ENCODE data around the gene SMC4.
"Not testable (repeated sequence)": the region's sequence is repeated elsewhere in the genome, so short reads cannot be mapped to it uniquely, and the experiment has no call there.

SMC4 gene

DNA sequence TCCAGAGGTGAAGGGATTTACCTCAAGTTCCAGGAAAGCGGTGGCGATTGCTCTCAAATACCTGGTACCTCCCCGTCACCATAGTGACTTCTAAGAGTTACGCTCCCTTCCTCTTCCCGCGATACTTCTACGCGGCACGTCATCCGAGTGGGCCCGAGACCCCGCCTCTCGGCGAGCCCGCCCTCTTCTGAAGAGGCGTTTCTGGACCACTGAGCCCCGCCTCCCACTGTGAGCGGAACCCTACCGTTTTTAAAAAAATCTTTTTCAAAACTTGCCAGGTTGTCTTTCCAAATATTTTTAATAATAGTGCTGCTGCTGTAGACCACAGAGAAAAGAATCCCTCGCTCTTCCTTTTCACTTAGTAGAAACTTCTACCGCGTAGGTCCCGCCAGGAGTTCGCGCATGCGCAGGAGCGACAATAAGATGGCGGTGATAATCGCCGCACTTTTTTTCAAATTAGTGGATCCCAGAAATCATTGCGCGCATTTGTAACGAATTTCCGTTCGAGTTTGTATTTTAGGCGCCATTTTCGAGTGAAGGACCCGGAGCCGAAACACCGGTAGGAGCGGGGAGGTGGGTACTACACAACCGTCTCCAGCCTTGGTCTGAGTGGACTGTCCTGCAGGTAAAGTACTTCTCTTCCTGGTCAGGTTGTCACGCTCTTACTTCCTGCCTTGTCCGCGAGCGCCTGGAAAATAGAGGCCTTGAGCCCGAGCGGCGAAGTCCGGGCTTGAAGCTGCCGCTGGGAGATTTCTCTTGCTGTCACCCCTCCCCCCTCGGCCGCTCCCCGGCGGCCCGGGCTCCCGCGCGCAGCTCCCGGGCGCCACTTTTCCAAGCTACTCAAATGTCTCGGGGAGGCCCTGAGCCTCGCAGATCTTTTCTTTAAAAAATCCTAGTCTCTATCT lies at the start of gene SMC4, which contains the start of gene IFT80:
Gene SMC4 (plus strand): TSS at position 526 of the 905 bp plus-strand sequence. CDS start 1,177 bp downstream, outside the sequence.
Gene IFT80 (minus strand): TSS at position 101 of the 905 bp plus-strand sequence. CDS start 14,625 bp downstream, outside the sequence.
- no peaks in the 10 kb centered on the region for H3K4me1 ChIP-seq (ENCODE audit: insufficient read depth, low read length)
- no peaks in the 10 kb centered on the region for H3K9me3 ChIP-seq (ENCODE audit: control insufficient read depth, insufficient read depth, low read length)
- no peaks in the 10 kb centered on the region for H3K36me3 ChIP-seq (ENCODE audit: insufficient read depth, low read length)
- peak within 1 kb of the TSS; percentile 97 for H3K9ac ChIP-seq (ENCODE audit: low read depth, low read length)

- no peak overlapping the region for H3K9ac ChIP-seq (ENCODE audit: low read depth, low read length)
- 0 out of 2 replicates have a peak, but pooled peaks cover 3% of the 10 kb centered on the region for H3K36me3 ChIP-seq (ENCODE audit: insufficient read depth, low read length)
- H3K9me3 ChIP-seq (ENCODE audit: control insufficient read depth, insufficient read depth, low read length): no peaks in the 10 kb centered on the region
- no peaks in the 10 kb centered on the region for H3K4me1 ChIP-seq (ENCODE audit: insufficient read depth, low read length)
These were observed 43.6 kb upstream of the SMC4 start for GRCh38 chr3:160355826-160356225.

DNA sequence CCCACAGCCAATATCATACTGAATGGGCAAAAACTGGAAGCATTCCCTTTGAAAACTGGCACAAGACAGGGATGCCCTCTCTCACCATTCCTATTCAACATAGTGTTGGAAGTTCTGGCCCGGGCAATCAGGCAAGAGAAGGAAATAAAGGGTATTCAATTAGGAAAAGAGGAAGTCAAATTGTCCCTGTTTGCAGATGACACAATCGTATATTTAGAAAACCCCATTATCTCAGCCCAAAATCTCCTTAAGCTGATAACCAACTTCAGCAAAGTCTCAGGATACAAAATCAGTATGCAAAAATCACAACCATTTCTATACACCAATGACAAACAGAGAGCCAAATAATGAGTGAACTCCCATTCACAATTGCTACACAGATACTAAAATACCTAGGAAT lies 36.6 kb upstream of the SMC4 start:
- H3K36me3 ChIP-seq (ENCODE audit: insufficient read depth, low read length); H3K4me1 ChIP-seq (ENCODE audit: insufficient read depth, low read length); H3K9ac ChIP-seq (ENCODE audit: low read depth, low read length); H3K9me3 ChIP-seq (ENCODE audit: control insufficient read depth, insufficient read depth, low read length): not testable (repeated sequence)

DNA sequence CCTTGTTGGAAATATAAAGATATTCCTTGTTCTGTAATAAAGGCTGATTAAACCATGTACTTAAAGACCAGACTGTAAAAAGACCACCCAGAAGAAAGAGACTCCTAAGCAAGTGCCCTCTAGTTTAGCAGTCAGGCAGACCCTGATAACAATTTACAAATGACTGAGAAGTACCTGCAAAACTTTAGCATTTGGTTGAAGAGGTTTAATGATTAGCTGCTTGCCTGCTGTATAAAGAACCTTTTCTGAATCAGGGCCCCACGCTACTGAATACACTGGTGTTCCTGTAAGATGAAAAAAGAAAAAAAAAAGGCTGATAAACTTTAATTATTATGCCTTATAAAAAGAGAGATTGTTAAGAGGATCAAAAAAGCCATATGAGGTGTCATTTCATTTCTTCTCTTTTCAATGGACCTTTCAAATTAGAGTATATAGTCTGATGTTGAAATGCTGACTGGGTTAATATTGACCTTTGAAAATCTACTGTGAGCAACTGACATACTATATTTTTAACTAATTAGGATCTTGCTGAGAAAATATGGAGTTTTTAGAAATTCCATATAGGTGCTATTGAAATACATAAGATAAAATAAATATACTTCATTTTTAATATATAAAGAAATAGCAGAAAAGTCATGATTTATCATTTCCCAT lies 33.5 kb upstream of the SMC4 start:
- Histone ChIP-seq H3K36me3 (ENCODE audit: insufficient read depth, low read length) (no peaks in the 10 kb centered on the region), H3K9ac (ENCODE audit: low read depth, low read length) (no peak overlapping the region), H3K4me1 (ENCODE audit: insufficient read depth, low read length) (no peaks in the 10 kb centered on the region), H3K9me3 (ENCODE audit: control insufficient read depth, insufficient read depth, low read length) (no peaks in the 10 kb centered on the region)

GRCh38 chr3:160368804-160369203 lies 30.6 kb upstream of the SMC4 start:
- no peak overlapping the region for H3K9ac ChIP-seq (ENCODE audit: low read depth, low read length)
- no peaks in the 10 kb centered on the region for H3K9me3 ChIP-seq (ENCODE audit: control insufficient read depth, insufficient read depth, low read length)
- H3K4me1 ChIP-seq (ENCODE audit: insufficient read depth, low read length): no peaks in the 10 kb centered on the region
- peaks cover 5% of the 10 kb centered on the region; the same call in 1 of the 2 replicates for H3K36me3 ChIP-seq (ENCODE audit: insufficient read depth, low read length)

DNA sequence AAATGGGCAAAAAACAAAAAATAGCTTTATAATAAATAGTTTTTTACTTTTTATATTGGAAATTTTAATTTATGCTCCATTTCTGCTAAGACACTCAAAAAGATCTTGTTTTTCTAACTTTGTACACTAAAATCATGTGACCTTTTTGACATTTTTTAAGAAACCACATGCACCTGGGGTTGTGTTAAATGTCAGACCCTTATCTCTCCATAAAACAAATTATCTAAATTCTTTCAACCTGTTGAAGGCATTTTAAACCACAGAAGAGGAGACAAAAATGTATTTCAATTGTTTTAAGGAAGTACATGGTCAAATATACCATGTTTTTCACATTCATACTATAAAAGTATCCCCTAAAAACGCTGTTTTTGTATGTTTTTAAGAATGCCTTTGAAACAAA lies 29.7 kb upstream of the SMC4 start:
- Histone ChIP-seq H3K9me3 (ENCODE audit: control insufficient read depth, insufficient read depth, low read length) (no peaks in the 10 kb centered on the region), H3K9ac (ENCODE audit: low read depth, low read length) (no peak overlapping the region), H3K4me1 (ENCODE audit: insufficient read depth, low read length) (no peaks in the 10 kb centered on the region), H3K36me3 (ENCODE audit: insufficient read depth, low read length) (peaks cover 5% of the 10 kb centered on the region; the same call in 1 of the 2 replicates)

DNA sequence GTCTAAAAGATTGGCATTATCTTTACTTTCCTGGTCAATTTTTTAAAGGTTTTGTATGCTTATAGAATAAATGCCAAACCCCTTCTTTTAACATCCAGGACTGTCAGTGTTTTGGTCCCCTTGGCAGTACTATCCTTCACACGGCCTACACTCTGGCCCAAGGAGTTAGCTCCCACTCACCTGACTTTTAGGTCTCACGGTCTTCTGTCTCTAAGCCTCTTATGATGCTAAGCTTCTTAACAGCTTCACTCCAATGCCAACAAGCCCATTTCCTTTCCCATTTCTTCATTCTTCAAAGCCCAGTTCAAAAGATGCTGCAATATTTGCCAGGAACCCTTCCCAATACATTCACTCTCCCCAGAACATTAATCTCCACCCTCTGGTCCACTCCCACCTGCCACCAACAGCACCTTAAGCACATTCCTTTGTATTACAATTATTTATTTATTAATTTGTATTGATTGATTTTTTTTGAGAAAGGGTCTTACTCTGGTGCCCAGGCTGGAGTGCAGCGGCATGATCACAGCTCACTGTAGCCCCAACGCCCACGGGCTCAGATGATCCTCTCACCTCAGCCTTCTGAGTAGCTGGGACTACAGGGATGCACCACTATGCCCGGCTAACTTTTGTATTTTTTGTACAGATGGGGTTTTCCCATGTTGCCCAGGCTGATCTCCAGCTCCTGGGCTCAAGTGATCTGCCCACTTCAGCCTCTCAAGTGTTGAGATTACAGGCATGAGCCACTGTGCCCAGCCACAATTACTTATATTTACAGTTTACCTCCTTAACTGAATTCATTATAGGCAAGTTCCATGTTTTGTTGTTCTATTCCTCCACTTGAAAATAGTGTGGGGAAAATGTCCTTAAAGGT lies 28.2 kb upstream of the SMC4 start:
- Histone ChIP-seq H3K4me1 (ENCODE audit: insufficient read depth, low read length) (no peaks in the 10 kb centered on the region), H3K9me3 (ENCODE audit: control insufficient read depth, insufficient read depth, low read length) (no peaks in the 10 kb centered on the region), H3K36me3 (ENCODE audit: insufficient read depth, low read length) (peaks cover 5% of the 10 kb centered on the region; the same call in 1 of the 2 replicates), H3K9ac (ENCODE audit: low read depth, low read length) (no peak overlapping the region)

DNA sequence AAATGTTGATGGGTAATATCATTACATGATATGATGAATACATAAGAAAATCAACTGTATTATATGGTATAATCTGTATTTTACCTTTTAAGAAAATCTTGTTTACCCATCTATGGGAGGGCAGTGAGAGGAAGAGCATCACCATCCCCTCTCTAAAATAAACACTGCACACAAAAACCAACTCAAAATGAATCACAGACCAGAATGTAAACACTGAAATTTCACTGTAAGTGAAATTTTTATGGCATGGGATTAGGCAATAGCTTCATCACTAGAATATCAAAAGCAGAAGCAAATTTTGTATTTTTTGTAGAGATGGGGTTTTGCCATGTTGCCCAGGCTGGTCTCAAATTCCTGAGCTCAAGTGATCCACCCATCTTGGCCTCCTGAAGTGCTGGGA lies 26.7 kb upstream of the SMC4 start:
- H3K9me3 ChIP-seq (ENCODE audit: control insufficient read depth, insufficient read depth, low read length): no peaks in the 10 kb centered on the region
- H3K9ac ChIP-seq (ENCODE audit: low read depth, low read length): no peak overlapping the region
- no peaks in the 10 kb centered on the region for H3K4me1 ChIP-seq (ENCODE audit: insufficient read depth, low read length)
- H3K36me3 ChIP-seq (ENCODE audit: insufficient read depth, low read length): peaks cover 5% of the 10 kb centered on the region; the same call in 1 of the 2 replicates

GRCh38 chr3:160373655-160374054 lies 25.8 kb upstream of the SMC4 start:
- Histone ChIP-seq H3K9ac (ENCODE audit: low read depth, low read length) (no peak overlapping the region), H3K4me1 (ENCODE audit: insufficient read depth, low read length) (no peaks in the 10 kb centered on the region), H3K36me3 (ENCODE audit: insufficient read depth, low read length) (peaks cover 5% of the 10 kb centered on the region; the same call in 1 of the 2 replicates), H3K9me3 (ENCODE audit: control insufficient read depth, insufficient read depth, low read length) (no peaks in the 10 kb centered on the region)

GRCh38 chr3:160374472-160374871 lies 25.0 kb upstream of the SMC4 start:
- Histone ChIP-seq H3K9ac (ENCODE audit: low read depth, low read length) (no peak overlapping the region), H3K9me3 (ENCODE audit: control insufficient read depth, insufficient read depth, low read length) (no peaks in the 10 kb centered on the region), H3K36me3 (ENCODE audit: insufficient read depth, low read length) (peaks cover 5% of the 10 kb centered on the region; the same call in 1 of the 2 replicates), H3K4me1 (ENCODE audit: insufficient read depth, low read length) (no peaks in the 10 kb centered on the region)

- H3K9ac ChIP-seq (ENCODE audit: low read depth, low read length): no peak overlapping the region
- H3K9me3 ChIP-seq (ENCODE audit: control insufficient read depth, insufficient read depth, low read length): no peaks in the 10 kb centered on the region
- H3K4me1 ChIP-seq (ENCODE audit: insufficient read depth, low read length): no peaks in the 10 kb centered on the region
- H3K36me3 ChIP-seq (ENCODE audit: insufficient read depth, low read length): peaks cover 5% of the 10 kb centered on the region; the same call in 1 of the 2 replicates
These were observed 24.5 kb upstream of the SMC4 start for GRCh38 chr3:160374925-160375324.

DNA sequence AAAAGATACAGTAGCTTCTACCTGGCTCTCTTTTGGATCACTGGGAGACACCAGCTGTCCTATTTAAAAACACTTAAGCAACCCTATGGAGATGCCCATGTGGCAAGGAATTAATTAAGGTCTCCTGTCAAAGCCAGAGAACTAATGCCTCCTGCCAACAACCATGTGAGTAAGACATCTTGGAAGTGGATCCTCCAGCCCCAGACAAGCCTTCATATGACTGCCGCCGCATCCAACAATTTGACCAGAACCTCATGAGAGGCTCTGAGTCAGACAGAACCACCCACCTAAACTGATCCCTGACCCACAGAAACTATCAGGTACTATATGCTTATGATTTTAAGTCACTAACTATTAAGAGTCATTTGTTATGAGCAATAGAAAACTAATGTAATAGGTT lies 22.8 kb upstream of the SMC4 start:
- no peaks in the 10 kb centered on the region for H3K9me3 ChIP-seq (ENCODE audit: control insufficient read depth, insufficient read depth, low read length)

DNA sequence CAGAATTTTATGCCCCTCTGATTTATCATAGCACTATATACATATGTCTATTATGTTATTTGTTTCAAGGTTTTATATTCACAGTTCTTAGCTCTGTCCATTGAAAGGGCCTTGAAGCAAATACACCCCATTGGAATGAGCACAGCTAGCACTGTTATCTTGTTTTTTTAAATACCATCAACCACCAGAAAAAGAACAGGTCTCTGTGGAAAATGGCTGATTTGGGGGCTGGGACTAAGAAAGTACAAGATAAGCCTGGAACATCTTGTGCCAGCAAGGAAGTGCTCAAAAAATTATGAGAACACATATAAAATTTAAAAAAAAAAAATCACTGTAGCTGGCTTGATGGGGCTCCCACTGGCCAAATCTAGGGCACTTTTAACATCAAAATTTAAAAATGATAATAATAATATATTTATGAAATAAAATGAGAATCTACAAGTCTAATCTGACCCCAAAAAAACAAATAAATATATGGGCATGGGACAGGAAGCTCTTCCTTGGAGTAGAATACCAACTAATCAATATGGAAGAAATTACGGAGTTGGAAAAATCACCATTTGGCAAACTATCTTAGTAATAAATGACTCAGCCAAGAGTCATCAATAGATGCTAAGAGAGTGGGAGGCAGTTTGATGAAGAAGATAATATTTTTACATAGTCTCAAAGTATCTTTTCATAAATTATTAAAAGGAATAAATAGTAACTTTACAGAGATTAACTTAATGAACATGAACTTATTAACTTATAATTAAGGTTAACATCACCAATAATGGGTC lies 20.9 kb upstream of the SMC4 start:
- no peaks in the 10 kb centered on the region for H3K36me3 ChIP-seq (ENCODE audit: insufficient read depth, low read length)
- peaks cover 5% of the 10 kb centered on the region; the same call in 1 of the 2 replicates for H3K4me1 ChIP-seq (ENCODE audit: insufficient read depth, low read length)
- H3K9me3 ChIP-seq (ENCODE audit: control insufficient read depth, insufficient read depth, low read length): no peaks in the 10 kb centered on the region
- no peak overlapping the region for H3K9ac ChIP-seq (ENCODE audit: low read depth, low read length)

More for the DNA sequence above, 22.8 kb upstream of the SMC4 start:
- H3K4me1 ChIP-seq (ENCODE audit: insufficient read depth, low read length): peaks cover 5% of the 10 kb centered on the region; the same call in 1 of the 2 replicates
- H3K36me3 ChIP-seq (ENCODE audit: insufficient read depth, low read length): peaks cover 5% of the 10 kb centered on the region; the same call in 1 of the 2 replicates
- no peak overlapping the region for H3K9ac ChIP-seq (ENCODE audit: low read depth, low read length)
